ENCODE results near the gene LRWD1. TPM values are rescaled to one million over a fixed set of nuclear protein-coding genes. Genes with fewer than 3 reads are reported as not detected.
"Not testable (repeated sequence)": the region's sequence is repeated elsewhere in the genome, so short reads cannot be mapped to it uniquely, and the experiment has no call there.

Gene LRWD1
- total RNA-seq, 1 donor from 2014 or later, result 10.4 TPM

DNA sequence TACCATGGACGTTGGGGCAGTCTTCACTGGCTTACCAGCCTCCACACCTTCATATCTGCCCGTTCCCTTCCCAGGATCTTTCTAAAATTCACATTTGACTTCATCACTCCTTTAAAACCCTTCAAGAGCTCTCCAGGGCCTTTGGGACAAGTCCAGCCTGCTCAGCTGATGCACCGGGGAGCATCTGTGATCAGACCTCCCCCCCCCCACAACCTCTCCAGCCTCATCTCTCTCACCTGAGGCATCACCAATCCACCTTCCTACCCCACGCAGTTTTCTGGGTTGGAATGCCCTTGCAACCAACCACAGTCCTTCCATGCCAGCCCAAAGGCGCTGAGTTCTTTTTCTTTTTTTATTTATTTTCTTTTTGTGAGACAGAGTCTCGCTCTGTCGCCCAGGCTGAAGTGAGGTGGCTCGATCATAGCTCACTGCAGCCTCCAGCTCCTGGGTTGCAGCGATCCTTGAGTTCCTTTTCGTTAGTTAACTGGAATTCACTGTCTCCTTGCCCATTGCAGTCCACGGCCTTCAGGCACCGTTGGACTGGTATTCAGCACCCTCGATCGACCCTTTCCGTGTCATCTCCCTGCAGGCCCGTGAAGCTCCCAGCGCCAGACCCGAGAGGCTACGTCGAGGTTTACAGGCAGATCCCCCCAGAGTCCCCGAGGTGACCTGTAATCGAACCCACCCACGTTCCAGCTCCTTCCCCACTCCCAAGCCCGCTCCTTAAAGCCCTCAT is 775 bp upstream of the LRWD1 start:
- intact Hi-C loops (cut with micrococcal nuclease), result no loop called here
- peak; percentile 0 for ATAC-seq
- DNase-seq, result no peak

DNA sequence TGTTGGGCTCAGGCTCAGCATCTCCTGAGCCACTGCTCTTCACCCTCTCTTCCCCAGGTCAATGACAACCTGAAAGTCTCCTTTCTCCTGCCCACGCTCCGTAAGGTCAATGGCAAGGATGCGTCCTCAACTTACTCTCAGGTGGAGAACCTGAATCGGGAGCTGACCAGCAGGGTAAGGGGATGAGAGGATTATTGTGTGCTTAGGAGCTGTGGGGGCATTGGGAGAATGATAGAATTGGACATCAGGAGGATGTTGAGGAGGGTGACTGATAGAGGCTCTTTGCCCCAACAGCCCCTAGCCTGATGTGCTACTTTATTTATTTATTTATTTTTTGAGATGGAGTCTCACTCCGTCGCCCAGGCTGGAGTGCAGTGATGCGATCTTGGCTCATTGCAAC is 1.3 kb downstream of the LRWD1 start:
- no peak for DNase-seq
- no peak for ATAC-seq
- intact Hi-C loops (cut with micrococcal nuclease), result no loop called here

DNA sequence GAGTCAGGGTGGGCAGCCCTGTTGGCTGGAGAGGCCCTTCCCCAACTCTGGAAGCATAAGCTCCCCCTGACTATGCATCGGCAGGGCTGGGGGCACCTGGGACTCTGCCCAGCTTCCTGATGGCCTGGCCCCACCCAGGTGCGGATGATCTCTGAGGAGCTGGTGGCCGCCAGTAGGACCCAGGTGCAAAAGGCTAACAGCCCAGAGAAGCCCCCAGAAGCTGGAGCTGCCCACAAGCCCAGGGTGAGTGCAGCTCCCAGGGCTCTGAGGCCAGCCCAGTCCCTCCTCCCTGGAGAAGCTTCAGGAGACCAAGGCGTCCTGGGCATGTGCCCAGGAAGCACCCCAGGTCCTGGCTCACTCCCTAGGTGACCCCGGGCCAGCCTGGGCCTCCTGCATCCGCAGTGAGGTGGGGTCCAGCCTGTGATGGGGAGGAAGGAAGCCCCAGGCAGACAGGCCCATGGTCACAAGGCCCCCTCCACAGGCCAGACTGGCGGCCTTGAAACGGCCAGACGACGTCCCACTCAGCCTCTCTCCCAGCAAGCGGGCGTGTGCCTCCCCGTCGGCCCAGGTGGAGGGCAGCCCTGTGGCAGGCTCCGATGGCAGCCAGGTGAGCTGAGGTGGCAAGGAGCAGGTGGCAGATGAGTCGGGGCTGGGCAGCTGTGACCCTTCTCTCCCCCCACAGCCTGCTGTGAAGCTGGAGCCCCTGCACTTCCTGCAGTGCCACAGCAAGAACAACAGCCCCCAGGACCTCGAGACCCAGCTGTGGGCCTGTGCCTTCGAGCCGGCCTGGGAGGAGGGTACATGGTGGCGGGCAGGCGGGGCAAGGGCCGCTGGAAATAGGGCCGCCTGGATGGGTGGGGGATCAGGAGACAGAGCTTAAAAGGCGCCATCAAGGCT is 3.0 kb downstream of the LRWD1 start:
- DNase-seq (peak; percentile 26), ATAC-seq (no peak)
- intact Hi-C loops (cut with micrococcal nuclease), result no loop called here

DNA sequence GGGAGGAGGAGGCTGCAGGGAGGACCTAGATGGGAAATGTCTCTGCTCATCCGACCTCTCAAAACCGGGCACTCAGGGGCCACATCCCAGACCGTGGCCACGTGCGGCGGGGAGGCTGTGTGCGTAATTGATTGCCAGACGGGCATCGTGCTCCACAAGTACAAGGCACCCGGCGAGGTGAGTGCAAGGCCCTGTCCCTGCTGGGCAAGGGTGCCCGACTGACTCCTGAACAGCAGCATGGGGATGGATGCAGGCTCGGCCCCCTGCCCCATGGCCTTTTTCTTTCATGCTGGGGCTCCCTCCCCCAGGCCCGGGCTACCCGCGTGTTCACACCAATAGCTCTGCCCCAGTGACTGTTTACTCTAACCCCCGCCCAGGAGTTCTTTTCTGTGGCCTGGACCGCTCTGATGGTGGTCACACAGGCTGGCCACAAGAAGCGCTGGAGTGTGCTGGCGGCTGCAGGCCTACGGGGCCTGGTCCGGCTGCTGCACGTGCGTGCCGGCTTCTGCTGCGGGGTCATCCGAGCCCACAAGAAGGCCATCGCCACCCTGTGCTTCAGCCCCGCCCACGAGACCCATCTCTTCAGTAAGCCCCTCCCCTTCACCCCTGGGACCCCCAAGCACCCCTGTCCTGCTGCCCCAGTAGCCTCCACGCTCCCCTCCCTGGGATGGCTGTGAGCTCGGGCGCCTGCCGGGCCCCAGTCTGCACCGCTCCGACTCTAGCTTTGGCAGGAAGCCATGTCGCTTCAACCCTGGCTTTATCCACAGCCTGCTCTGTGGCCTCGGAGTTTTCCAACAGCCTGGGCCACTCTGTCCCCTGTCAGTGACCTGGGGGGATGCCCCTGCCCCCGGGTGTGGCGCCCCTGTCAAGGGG is 3.9 kb downstream of the LRWD1 start:
- peak; percentile 26 for DNase-seq
- ATAC-seq, result no peak
- intact Hi-C loops (cut with micrococcal nuclease), result no loop called here

DNA sequence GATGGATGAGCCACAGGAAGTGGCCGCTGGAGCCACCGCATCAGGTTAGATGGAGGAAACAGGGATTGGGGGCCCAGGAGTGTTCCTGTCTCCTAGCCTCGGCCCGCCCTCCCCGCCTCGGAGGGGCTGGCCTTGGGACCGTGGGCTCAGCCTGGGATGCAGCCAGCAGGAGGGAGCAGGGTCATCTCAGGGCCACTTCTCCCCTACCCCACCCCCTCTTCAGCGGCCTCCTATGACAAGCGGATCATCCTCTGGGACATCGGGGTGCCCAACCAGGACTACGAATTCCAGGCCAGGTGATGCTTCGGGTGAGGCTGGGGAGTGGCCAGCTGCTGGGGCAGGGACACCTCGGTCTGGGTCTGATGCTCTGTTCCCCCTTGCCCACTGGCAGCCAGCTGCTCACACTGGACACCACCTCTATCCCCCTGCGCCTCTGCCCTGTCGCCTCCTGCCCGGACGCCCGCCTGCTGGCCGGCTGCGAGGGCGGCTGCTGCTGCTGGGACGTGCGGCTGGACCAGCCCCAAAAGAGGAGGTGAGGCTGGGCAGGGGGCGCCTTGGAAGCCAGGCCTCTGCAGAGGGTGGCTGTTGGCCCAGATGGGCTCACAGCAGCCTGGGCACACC is 4.7 kb downstream of the LRWD1 start:
- ATAC-seq (no peak), DNase-seq (no peak)
- intact Hi-C loops (cut with micrococcal nuclease), result no loop called here

DNA sequence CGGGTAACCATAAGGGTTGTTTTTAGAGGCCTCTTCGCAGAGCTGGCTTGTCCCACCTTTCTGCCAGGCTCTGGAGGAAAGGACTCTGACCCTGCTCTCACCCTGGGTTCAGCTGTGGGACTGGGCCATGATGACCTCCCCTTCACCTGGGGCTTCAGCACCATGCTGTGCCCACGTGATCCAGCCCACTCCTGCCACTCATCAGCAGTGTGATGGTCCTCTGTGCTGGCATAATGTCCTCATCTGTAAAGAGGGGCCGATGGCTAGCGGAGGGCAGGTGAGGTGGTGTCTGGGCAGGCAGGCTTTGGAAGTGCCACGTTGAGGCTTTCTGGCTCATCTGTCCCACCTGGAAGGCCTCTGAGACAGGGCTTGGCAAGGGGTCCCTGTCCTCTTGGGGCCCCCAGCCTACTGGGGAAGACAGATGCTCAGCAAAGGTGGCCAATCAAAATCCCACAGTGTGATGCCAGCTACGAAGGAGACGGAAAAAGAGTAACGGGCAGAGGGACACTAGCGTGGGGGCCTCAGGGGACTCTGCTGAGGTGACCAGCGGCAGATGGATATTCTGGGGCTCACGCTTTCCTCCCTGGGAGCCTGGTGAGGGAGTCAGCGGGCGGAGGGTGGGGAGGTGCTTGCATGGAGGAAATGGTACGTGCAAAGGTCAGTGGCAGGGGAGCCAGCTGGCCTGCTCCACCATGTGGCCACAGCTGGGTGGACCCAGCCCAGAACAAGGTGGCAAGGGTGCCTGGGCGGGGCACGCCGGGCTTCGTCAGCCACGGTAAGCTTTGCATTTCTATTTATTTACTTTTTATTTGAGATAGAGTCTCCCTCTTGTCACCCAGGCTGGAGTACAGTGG is 5.4 kb downstream of the LRWD1 start:
- ATAC-seq (no peak), DNase-seq (peak; percentile 31)
- intact Hi-C loops (cut with micrococcal nuclease), result no loop called here

DNA sequence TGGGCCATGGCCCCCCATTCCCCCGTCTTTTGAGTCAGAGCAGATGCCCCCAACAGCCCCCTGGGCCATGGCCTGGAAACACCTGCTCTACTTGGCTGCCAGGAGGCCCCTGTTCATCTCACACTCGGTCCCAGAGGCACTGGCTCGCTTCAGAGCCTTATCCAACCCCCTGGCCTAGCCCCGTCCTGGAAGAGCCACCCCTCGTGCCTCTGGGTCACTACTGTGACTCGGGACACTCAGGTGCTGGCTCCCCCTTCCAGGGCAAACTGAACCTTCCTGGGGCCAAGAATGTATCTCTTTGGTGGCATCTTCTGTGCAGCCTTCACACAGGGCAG is 7.0 kb downstream of the LRWD1 start:
- intact Hi-C loops (cut with micrococcal nuclease), result no loop called here
- peak; percentile 14 for DNase-seq
- ATAC-seq, result no peak

DNA sequence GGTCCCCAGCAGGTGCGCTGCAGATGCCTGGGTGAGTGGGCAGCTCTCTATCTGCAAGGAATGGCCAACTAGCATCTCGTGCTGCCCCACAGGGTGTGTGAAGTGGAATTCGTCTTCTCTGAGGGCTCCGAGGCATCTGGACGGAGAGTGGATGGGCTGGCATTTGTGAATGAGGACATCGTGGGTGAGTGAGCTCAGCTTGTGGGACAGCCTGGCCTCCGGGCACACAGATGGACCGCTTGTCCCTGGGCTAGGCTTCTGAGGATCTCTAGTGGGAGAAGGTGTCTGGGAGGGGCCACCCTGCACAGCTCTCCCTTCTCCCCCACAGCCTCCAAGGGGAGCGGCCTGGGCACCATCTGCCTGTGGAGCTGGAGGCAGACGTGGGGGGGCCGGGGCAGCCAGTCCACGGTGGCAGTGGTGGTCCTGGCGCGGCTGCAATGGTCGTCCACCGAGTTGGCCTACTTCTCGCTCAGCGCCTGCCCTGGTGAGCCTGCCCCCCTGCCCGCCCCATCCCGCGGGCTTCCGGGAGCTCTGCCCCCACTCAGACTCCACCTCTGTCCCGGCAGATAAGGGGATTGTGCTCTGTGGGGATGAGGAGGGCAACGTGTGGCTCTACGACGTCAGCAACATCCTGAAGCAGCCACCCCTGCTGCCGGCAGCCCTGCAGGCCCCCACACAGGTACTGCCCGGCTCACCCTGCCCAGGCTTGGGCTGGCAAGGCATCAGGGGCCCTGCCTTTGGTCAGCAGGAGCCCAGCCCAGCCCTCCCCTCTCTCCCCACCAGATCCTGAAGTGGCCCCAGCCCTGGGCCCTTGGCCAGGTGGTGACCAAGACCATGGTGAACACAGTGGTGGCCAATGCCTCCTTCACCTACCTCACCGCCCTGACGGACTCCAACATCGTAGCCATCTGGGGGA is 7.6 kb downstream of the LRWD1 start:
- peak; percentile 31 for DNase-seq
- intact Hi-C loops (cut with micrococcal nuclease), result no loop called here
- ATAC-seq, result no peak

DNA sequence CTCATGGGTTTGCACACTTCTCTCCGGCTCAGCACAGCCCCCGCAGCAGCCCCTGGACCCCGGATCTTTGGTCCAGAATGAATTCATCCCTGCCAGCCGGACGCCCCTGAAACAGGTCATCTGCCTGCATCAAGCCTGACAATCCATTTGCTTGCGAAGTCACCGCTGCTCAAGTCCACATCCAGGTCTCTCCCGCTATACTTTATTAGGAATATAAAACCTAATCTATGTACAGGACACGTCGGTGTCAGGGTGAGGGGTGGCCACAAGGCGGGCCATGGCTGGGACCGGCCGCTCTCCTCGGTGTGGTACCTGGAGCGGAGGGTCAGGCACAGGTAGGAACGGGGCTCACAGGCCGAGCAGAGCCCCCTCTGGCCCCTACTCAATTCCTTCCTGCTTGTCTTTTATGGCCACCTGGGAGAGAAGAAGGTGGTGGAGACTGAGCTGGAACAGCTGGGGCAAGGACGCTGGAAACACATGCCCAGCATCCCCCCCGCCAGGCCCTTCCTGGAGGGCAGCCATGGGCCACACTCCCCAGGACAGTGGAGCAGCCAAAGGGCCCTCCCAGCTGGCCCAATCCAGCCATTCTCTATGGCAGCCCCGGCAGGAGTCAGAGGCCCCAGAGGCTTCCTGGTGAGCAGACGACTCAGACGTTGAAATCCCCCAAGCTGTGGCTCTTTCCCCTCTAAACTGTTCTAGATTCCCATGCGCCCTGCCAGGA is 8.6 kb downstream of the LRWD1 start:
- peak; percentile 25 for DNase-seq
- intact Hi-C loops (cut with micrococcal nuclease), result no loop called here
- no peak for ATAC-seq

DNA sequence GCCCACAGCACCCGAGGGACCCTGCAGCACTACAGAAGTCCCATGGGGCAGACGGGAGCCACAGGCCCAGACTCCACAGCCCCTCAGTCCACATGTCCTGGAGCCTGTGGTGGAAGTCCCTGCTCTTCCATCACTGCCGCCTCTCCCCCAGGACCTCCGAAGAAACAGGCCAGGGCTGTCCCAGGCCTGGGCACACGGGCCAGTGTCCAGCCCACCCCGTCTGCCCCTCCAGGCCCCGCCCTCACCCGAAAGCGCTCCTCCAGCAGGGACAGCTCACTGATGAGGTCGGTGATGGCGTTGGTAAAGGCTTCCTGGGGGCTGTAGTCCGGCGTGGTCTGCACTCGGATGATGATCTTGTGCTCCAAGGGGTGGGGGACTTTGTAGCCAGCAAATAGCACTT is 9.3 kb downstream of the LRWD1 start:
- peak; percentile 8 for DNase-seq
- ATAC-seq; intact Hi-C loops (cut with micrococcal nuclease): not testable (repeated sequence)

DNA sequence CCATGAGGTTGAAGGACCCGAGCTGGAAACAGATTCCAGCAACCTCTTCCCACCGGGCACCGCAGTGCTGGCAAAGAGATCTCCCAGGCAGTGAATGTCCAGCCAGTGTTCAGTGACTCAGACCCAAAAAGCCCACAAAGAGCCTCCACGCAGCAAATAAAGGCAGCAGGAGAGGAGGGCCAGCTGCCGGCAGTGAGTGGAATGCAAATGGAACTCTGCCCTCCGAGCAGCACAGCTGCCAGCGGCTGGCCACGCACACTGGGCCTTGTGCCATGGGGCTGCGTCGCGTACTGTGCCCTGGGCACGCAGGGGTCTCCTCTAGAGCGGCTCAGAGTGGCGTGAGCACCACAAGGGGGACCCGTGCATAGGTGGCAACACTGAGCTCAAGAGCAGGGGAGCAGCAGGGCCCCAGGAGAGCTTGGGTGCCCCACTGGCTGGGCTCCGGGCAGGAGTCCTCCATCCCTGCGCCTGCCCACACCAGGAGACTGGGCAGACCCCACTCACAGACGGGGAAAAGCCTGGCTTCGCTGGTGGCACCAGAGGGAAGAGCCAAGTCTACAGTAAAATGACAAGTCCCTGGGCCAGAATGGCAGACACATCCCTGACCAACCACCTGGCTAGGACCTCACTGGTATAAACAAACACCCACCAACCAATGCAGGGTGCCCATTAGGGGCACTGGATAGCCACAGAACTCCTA is 10.1 kb downstream of the LRWD1 start:
- peak; percentile 11 for DNase-seq
- intact Hi-C loops (cut with micrococcal nuclease); ATAC-seq: not testable (repeated sequence)

DNA sequence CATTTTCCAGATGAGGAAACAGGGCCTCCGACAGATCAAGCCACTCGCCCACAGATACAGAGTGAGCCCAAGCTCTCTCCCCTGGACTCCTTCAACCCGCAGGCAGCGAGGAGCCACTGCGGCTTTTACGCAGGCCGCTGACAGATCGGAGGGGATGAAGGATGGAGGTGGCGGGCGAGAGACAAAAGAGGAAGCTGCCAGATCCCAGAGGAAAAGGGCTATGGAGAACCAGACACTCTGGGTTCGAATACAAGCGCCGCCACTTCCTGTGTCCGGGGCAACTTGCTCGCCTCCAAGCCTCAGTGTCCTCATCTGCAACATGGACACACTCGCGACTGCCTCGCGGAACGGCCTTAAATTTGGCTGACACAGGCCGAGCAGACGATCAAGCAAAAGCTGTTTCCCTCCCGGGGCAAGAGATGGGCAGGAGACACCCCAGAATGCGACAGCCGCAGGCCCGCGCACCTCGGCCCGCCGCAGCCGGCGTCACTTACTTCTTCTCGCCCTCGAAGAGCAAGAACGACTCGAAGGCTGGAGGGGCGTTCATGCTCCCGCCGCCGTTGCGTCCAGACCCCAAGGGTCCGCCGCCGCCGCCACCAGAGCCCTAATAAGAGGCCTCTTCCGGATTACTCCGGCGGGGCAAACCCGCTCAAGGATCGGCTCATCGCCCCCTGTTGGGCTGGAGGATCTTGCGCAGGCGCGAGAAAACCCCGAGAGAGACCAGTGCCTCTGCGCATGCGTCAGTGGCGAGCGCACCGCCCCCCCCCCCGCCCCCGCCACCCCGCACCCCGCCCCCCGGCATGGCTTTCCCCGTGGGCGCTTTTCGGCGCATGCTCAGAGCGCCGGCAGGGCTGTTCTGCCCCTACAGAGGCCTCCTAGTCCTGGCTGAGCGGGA is 13.8 kb downstream of the LRWD1 start, which contains the start of gene POLR2J:
POLR2J (minus strand) TSS at position 609 of the 895 bp plus-strand sequence; CDS start at position 547, 62 bp downstream.
- intact Hi-C loops (cut with micrococcal nuclease), result not testable (repeated sequence)
- DNase-seq (peak; percentile 96), ATAC-seq (peak; percentile 94)

DNA sequence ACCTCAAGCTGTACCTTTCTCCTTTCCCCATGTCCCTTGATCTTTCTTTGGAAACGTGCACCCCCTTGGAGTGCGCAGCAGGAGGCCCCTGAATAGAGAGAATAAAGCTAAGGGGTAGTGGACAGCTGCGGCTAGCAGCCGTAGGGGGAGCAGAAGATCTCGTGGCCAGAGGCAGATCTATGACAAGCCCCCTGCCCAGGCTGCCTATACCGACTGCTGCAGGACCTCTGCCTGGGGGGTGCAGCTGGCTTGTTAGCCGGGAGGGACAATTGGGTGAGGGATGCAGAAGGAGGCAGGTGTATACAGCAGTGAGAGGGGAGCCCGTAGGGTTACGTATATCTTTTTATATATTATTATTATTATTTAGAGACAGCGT is 14.4 kb downstream of the LRWD1 start:
- ATAC-seq, result peak; percentile 34
- intact Hi-C loops (cut with micrococcal nuclease); DNase-seq: not testable (repeated sequence)

DNA sequence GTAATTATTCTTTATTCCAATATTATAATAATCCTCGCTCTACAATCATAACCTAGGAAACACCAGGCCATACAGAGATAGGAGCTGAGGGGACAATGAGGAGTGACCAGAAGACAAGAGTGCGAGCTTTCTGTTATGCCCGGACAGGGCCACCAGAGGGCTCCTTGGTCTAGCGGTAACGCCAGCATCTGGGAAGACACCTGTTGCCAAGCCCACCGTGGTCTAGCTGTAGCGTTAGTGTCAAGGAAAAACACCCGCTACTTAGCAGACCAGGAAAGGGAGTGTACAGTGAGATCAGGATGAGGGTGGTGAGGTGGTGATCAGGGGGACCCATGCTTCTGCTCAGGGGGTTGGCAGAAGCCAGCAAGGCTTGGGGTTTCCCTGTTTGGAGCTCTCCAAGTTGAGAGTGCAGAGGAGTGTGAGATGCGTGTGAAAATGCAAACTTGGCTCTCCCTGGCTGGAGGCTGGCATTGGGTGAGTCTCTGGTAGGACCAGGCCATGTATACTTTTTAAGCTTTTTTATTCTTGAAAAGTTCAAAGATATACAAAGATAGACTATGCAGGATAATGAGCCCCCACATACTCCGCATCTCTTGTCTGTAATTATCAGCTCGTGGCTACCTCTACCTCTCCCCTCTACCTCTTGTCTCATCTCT is 15.3 kb downstream of the LRWD1 start:
- intact Hi-C loops (cut with micrococcal nuclease), result not testable (repeated sequence)
- DNase-seq, result peak; percentile 53
- ATAC-seq, result peak; percentile 22
